ENCODE data around the gene PCED1A.

PCED1A gene

GRCh38 chr20:2801286-2801728 is 39.1 kb downstream of the PCED1A start:
- no peak for DNase-seq

- no peak for DNase-seq
Measured at GRCh38 chr20:2800521-2801285, 39.8 kb downstream of the PCED1A start, which contains the start of gene CPXM1. TSS of gene CPXM1 (minus strand) at chr20:2800627. CDS start at chr20:2800572, 55 bp downstream.

GRCh38 chr20:2799688-2800520 is 40.6 kb downstream of the PCED1A start:
- no peak for DNase-seq

- DNase-seq = no peak
Measured at GRCh38 chr20:2799271-2799670, 41.2 kb downstream of the PCED1A start.

GRCh38 chr20:2798814-2799213 is 41.6 kb downstream of the PCED1A start:
- no peak for DNase-seq

- no peak for DNase-seq
Measured at GRCh38 chr20:2798095-2798805, 42.2 kb downstream of the PCED1A start.

GRCh38 chr20:2797136-2797983 is 43.1 kb downstream of the PCED1A start:
- no peak for DNase-seq

GRCh38 chr20:2796011-2796660 is 44.3 kb downstream of the PCED1A start:
- DNase-seq = no peak

GRCh38 chr20:2795451-2795850 is 45.0 kb downstream of the PCED1A start:
- no peak for DNase-seq

GRCh38 chr20:2794866-2795447 is 45.5 kb downstream of the PCED1A start:
- no peak for DNase-seq

- no peak for DNase-seq
Measured at GRCh38 chr20:2794202-2794748, 46.2 kb downstream of the PCED1A start.

- DNase-seq = no peak
Measured at GRCh38 chr20:2793471-2793870, 47.0 kb downstream of the PCED1A start.

Data from NCI-H446 treated with DMSO at 0.1 percent for 48 hours (cell line).